HL-60 (cell line): ENCODE results near the gene ERMP1.

ENCODE experiments used
- DNase-seq, 2 experiments: peaks; one replicate each; pipeline ENCODE4 v3.0.0-alpha.2; 2010 to 2020; ENCODE audit warnings: low read depth in 1 of 2, low spot score in 1 of 2
- H3K27ac ChIP-seq: fragments of 250-450 bp; sonication (Bioruptor Pico); replicated peaks from 2 replicates; pipeline ENCODE4 v1.5.1; 2020; ENCODE audit warnings: mild to moderate bottlenecking, moderate library complexity
- H3K27me3 ChIP-seq: fragments of 250-450 bp; sonication (Bioruptor Pico); 2 replicates; pipeline ENCODE4 v1.5.1; 2021; ENCODE audit warnings: mild to moderate bottlenecking, moderate library complexity; ENCODE audit not compliant: insufficient read depth, poor library complexity, severe bottlenecking
- H3K4me3 ChIP-seq: replicated peaks from 2 replicates; pipeline ENCODE4 v1.5.1; 2011; ENCODE audit warnings: mild to moderate bottlenecking, control low read depth, low read length; ENCODE audit not compliant: insufficient read depth
- CTCF ChIP-seq: IDR thresholded peaks from one replicate; pipeline ENCODE4 v1.5.1; 2011; ENCODE audit warnings: low read length, control low read depth, inconsistent platforms; ENCODE audit not compliant: insufficient read depth
- GABPA ChIP-seq: IDR thresholded peaks from 2 replicates; pipeline ENCODE4 v1.6.1; 2012; ENCODE audit warnings: low read depth
- POLR2AphosphoS5 ChIP-seq: IDR thresholded peaks from 2 replicates; pipeline ENCODE4 v1.6.1; 2012; ENCODE audit warnings: low read depth
- REST ChIP-seq: IDR thresholded peaks from 2 replicates; pipeline ENCODE4 v1.6.1; 2012; ENCODE audit warnings: low read depth; ENCODE audit not compliant: insufficient replicate concordance
- SPI1 ChIP-seq: IDR thresholded peaks from 2 replicates; pipeline ENCODE4 v1.6.1; 2012; ENCODE audit warnings: low read depth, mild to moderate bottlenecking, borderline replicate concordance

Gene ERMP1

GRCh38 chr9:5834214-5834613 is 1.3 kb upstream of the ERMP1 start:
- no peak overlapping the region for H3K4me3 ChIP-seq
- H3K27me3 ChIP-seq: no peaks in the 10 kb centered on the region
- TF ChIP-seq GABPA (no peak), POLR2AphosphoS5 (no peak), CTCF (no peak), REST (no peak), SPI1 (no peak)
- H3K27ac ChIP-seq: no peak overlapping the region
- peak in 1 of 2 experiments; percentile 19 for DNase-seq

- DNase-seq: peak in 1 of 2 experiments; percentile 58
These were observed 813 bp downstream of the ERMP1 start for GRCh38 chr9:5832071-5832537.

More at GRCh38 chr9:5832071-5832537, 813 bp downstream of the ERMP1 start:
- Histone ChIP-seq H3K4me3 (peak overlapping the region; percentile 95), H3K27me3 (no peaks in the 10 kb centered on the region), H3K27ac (peak overlapping the region; percentile 71)
- TF ChIP-seq SPI1 (peak; percentile 66; the same call in 1 of the 2 replicates), GABPA (no peak), POLR2AphosphoS5 (no peak), CTCF (no peak), REST (no peak)
